Inflammatory macrophage (primary cell): ENCODE data around the gene NLGN4Y.

Source experiments
- DNase-seq, 2 donors: peaks; one replicate each; pipeline ENCODE4 v3.0.0-alpha.2; 2020 to 2022

Gene NLGN4Y

DNA sequence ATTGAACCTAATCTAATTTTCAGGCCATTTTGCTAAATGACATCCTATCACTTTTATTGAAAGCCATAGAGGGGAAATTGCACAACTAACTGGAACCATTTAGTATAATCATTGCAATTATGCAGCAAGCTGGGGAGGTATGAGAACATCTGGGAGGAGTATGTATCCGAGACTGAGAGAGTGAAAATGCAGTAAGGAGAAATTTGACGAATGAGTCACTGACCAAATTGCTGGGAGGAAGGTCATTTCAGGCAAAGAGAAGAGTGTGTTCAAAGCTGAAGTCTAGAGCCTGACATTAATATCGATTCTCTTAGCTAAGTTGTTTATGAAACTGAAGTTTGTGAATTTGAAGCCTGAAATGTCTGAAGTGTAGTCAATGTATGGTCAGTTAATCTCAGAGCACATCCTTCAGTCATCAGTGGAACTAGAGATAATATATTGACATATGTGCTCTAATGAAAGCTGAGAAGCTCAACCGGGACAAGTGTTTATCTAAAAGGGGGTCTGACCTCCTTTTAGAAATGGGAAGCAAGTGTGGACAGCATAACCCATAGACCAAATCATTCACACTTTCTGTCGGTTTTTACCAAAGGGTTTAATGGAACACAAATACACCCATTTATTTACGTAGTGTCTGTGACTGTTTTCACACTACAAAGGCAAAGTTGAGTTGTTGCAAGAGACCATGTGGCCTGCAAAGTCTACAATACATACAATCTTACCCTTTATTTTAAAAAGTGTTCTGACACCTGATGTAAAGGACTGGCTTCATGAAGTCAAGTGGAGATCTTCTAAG is 120.0 kb downstream of the NLGN4Y start:
- DNase-seq: no peak

DNA sequence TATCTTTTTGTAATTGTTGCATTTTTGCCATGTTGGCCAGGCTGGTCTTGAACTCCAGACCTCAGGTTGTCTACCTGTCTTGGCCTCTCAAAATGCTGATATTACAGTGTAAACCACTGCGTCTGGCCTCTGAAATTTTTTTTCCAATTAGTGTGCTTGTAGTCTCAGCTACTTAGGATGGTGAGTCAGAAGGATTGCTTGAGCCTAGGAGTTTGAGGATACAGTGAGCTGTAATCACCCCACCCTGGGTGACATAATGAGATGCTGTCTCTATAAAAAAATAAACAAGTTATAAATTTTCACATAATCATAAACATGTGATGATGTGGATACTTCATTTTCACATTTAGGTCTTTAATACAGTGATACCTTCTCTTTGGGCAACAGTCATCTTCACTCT is 154.9 kb downstream of the NLGN4Y start:
- DNase-seq: no peak

DNA sequence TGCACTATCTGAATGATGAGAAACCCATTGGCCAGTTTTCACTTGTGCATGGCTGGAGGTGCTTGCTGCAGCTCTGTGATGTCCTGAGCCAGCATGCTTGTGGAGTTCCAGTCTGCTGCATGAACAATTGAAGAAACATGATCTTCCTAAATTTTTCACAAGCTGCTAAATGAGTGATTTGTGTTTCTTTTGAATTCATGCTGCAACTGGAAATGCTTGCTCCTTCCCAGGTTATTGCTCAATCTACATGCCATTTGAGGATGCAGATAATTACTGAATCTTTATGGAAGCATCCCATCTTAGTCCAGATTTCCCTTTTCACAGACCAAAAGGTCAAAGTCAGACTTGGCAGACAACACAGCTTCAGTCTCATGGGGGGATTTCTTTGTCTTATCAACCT is 170.2 kb downstream of the NLGN4Y start:
- no peak for DNase-seq

DNA sequence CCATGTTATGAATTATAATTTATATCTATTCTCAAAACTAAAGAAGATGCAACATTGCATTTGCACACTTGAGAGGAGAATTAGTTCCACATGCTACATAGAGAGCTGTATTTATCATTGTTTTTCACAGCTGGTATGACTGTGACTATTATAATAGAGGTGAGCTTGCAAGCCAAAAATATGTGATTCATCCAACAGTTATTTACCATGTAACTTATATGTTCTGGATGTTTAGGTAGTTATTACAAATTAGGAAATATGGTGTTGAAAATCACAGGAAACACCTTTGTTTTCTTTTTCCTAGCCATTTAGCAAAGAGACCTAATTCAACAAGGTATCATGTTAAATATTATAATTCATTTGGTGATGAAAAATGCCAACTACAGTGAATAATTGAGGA is 183.8 kb downstream of the NLGN4Y start:
- no peak for DNase-seq

DNA sequence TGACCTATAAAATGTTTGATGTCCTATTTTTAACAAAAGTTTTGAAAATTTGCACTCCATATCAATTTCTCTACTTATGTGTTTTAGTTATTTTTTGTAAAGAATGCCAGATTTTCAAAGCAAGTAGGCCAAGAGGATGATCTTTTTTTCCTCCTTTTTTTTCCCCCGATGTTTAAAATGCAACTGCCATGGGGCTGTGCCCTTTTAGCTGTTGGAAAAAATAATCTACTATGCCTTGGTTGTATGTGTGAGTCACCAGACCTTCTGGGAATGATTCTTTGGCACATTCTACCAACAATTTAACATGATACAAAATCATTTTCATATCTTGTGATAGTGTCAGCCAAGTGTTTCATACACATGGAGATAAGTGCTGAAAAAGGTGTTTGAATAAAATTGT is 217.3 kb downstream of the NLGN4Y start:
- DNase-seq: no peak

DNA sequence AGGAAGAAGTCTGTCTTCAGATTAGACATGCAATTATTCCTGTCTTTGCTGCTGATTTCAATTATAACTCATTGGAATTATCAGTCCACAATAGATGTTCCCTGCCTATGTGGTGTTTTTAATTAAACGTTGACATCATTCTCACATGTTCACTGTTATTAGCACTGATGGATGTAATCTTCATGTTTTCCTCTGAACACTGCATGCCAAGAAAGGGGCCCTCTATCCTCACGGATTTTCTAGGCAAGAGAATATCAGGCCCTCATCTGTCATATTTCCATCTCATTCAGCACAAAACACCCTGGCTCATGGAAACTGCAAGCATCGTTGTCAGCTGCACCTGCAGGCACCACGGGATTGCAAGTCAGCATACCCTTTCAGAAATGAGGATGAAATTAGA is 224.0 kb downstream of the NLGN4Y start:
- DNase-seq: no peak

DNA sequence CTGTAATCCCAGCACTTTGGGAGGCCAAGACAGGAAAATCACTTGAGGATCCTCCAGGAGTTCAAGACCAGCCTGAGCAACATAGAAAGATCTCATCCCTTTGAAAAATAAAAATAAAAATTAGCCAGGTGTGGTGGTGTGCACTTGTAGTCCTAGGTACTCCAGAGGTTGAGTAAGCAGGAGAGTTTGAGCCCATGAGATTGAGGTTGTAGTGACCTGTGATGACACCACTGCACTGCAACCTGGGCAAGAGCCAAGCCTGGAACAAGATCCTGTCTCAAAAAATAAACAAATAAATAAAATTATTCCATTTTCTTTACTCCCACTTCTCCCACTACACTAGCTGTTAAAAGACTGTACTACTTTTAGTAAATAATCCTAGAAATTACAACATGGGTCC is 231.2 kb downstream of the NLGN4Y start:
- no peak for DNase-seq

DNA sequence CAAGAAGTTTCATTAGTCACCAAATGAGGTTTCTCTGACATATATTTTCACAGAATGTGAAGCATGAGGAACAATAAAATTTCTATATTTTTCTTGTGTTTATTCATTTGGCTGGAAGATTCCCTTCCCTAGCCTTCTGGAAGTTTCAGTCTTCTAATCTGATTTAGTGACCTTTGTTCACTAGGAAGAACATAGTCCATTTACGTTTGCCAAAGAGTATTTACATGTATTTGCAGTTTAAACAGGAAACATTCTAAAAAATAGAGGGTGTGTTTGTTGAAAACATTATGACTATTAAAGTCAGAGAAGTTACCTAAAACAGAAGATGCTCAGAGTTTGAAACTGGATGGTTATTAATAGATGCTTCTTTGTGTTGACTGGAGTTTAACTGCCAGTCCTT is 238.6 kb downstream of the NLGN4Y start:
- DNase-seq: no peak

DNA sequence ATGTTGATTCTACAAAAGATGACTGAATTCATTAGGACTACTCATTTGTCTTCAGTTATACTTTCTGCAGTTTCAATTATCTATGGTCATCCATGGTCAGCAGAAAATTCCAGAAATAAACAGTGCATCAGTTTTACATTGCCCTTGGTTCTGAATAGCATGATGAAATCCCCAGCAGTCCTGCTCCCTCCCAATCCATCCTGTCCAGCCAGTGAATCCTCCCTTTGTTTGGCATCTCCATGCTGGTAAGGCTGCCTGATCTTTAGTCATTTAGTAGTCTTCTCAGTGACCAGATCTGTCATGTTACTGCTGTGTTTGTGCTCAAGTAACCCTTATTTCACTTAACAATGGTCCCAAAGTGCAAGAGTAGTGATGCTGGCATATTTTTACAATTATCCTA is 239.3 kb downstream of the NLGN4Y start:
- DNase-seq: no peak

DNA sequence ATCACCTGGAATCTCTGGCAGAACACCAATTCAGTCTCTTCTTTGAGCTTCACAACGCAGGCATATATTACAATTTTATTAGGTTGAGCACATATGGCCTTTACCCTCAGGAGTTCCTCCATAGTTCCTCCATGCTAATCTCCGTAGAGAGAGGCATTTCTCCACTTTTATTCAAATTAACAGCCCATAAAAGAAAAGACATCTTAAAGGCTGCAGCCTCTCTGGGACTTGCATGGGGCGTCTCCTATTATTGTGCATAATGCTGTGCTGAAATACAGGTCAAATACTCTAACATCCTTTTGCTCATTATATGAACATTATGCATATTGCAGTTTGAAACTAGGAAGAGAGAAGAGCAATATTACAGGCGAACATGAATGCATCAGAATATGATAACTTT is 253.9 kb downstream of the NLGN4Y start:
- no peak for DNase-seq

DNA sequence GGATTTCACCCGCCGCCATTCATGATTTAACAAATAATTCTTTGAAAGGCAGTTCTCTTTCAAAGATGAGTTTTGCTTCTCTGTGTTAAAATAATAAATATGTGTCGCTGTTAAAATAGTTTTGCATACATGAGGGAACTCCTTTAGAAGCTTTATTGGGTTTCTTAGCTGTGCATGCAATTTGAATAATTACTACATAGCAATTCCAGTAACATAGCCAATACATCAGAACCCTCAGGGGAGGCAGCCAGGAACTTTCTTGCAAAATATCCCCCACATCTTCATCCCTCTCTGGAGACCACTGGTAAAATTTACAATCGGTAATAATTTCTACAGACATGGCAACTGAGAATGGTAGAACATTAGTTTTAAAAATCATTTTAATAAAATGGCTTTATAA is 268.8 kb downstream of the NLGN4Y start:
- no peak for DNase-seq

DNA sequence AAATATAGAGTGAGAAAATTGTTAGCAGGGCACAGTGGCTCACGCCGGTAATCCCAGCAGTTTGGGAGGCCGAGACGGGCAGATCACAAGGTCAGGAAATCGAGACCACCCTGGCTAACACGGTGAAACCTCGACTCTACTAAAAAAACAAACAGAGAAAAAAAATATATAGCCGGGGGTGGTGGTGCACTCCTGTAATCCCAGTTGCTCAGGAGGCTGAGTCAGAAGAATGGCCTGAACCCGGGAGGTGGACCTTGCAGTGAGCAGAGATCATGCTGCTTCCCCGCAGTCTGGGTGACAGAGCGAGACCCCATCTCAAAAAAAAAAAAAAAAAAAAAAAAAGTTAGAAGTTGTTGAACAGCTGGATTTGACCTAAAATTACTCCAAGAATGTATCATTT is 269.3 kb downstream of the NLGN4Y start:
- no peak for DNase-seq

DNA sequence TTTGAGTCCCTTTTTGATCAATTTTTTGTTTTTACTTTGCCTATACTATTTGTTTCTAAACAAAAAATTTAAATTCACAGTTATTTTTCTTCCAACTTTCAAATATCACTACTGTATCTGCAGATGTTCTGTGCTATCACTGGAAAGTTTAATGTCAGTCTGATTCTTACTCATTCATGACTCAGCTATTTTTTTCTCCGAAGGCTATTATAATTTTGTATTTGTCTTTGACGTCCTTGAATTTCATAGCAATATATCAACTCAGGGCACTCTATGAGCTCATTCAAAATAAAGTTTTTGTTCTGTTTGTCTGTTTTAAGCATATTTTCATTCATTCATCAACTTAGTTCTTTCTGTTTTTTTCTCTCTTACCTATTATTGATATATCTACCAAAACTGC is 273.7 kb downstream of the NLGN4Y start:
- DNase-seq: no peak

DNA sequence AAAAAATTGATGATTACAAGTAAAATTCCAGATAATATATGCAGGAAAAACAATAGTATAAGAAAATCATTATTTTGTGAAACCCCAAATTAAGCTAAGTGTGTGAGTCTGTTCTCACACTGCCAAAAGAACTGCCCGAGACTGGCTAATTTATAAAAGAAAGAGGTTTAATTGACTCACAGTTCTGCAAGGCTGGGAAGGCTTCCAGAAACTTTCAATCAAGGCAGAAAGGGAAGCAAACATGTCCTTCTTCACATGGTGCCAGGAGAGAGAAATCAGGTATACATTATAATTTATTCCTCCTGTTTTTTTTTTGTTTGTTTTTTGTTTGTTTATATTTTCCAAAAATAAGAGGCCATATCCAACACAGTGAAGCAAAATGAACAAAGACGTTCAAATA is 276.8 kb downstream of the NLGN4Y start:
- DNase-seq: no peak

DNA sequence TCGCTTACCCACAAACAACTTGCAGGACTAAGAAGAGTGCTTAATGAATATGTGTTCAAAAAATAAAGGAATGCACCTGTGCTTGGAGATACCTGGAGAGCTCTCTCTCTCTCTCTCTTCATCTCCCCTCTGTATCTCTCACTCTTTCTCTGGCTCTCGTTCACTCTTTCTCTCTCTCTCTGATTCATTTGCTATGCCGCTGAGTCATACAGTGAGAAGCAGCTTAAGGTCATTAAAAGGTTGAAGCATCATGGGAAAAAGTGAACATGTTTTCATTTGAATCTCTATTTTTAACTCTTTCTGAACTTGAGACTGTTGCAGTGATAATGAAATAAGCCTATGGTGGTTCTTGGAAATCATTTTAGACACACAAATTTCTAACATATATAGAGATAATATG is 277.8 kb downstream of the NLGN4Y start:
- no peak for DNase-seq

DNA sequence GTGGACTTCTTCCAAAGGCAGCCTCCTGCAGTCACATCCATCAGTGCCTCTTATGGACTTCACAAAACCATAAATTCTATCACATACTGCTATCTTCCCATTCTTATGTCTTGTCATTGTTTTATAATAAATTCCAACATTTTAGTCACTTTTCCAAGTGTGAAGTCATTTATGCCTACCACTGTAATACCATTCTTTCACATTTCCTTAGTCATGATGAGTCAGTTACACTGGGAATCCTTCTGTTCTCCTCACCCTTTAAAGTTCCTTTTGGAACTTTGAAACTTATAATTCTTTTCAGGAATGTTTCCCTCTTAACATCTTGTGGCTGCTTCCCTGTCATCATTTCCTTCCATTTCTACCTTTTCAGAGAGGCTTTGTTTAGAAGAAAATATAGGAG is 279.7 kb downstream of the NLGN4Y start:
- no peak for DNase-seq

DNA sequence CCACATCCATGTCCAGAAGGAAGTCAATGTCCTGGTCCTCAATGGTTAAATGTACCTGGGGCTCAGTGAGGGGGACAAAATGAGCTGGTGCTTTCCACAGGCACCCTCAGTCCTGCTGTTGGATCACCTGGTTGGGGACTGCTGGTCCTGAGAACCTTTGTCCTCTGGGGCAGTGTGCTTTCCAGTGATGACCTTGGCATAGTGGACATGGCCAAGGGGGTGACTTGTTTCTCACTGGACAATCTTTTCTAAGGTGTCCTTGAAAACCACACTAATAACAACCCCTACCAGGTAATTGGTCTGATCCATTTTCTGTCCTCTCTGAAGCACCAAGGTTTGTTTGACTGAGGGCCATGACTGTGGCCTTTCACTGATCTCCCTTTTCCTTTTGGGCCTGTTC is 294.1 kb downstream of the NLGN4Y start:
- no peak for DNase-seq

DNA sequence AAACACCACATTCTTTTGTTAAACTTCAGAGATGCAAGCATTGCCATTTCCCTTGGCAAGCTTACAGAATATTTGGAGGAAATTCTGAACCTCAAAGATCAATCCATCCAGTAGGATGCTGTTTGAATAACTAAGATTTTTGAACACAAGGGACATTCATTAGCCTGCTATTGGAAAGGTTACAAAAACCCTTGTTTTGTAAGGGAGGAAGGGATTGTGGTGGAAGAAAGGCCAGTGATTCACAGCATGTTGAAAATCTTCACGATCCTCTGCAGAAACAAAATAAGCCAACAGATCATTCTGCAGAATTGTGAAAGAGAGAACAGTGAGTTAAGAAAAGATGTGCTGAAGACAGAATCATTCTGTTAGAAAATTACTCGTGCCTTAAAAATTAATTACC is 297.9 kb downstream of the NLGN4Y start:
- DNase-seq: no peak

DNA sequence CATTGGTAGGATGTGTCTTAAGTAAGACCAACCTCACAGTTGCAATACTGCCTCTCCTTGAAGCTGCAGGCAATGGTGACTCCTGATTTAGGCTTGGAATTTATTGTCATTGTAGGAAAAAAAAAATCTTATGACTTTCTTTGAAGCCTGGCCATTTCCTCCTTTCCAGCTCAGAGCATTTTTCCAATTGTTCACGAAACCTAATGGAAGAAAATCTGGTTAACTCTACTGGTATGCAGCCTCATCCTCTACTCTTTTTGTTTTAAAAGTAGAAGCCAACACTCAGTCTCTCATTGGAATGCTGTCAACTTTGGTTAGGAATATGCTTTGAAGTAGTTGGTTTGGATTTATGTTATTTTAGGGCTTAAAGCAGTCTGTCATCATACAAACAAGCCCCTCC is 298.6 kb downstream of the NLGN4Y start:
- no peak for DNase-seq

DNA sequence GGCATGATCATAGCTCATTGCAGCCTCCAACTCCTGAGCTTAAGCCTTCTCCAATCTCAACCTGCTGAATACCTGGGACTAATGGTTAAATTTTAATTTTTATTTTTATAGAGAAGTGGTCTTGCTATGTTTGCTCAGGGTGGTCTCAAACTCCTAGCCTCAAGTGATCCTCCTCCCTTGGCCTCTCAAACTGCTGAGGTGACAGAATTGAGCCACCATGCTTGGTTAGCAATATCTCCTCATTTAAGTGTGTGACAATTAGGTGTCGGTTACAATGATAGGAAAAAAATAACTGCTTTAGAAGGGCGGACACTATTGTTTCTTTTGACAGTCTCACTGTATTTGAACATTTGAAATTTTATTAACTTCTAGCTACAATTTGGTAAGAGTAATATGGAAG is 300.3 kb downstream of the NLGN4Y start:
- no peak for DNase-seq

DNA sequence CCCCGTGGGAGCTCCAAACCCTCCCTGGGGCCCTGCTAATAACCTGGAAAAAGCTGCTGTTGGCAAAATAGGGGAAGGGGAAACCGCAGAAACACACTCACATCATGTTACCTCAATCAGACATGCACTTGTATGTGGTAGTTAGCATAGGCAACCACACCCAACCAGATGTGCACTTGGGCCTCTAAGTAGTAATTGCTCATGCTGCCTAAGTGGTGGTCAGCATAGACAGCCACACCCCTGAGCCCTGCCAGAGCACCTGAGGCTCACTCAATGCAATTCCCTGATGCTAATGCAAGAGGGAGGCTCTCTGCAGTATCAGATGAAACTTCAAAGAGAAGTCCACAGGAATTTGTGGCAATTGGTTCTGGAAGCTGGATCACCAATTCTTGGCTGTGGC is 301.4 kb downstream of the NLGN4Y start:
- no peak for DNase-seq

DNA sequence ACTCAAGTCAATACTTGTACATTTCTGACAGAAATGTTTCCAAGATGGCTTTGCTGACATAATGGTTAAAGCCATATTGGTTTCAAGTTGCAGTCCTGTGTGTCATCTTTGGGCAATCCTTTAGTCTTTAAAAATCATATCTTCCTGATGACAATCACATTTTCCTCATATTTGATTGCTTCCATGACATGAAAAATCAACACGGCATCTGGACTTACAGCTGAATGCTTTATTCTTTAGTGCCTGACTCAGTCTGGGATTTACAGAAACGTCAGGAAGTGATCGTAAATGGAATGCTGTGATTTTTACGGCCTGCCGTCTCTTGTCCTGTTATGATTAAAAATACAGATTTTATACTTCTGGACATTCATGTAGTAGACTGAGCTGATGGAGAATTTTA is 304.2 kb downstream of the NLGN4Y start:
- DNase-seq: no peak

DNA sequence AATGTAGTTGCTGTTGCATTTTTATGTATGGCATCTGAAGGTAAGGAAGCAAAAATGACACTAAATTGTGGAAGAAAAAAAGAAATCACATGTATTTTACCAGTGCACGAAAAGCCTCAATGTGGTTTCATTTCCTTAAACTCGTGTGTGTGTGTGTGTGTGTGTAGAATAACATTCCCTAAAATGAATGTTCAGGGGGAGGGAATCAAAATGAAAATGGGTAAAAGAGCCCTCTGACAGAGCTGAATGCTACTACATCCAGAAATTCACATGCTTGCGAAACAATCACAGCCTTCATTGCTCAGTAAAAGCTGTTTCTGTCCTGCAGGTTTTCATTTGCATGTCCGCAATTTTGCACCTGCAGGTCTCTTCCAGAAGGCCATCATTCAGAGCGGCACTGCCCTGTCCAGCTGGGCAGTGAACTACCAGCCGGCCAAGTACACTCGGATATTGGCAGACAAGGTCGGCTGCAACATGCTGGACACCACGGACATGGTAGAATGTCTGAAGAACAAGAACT is 305.1 kb downstream of the NLGN4Y start:
- no peak for DNase-seq

DNA sequence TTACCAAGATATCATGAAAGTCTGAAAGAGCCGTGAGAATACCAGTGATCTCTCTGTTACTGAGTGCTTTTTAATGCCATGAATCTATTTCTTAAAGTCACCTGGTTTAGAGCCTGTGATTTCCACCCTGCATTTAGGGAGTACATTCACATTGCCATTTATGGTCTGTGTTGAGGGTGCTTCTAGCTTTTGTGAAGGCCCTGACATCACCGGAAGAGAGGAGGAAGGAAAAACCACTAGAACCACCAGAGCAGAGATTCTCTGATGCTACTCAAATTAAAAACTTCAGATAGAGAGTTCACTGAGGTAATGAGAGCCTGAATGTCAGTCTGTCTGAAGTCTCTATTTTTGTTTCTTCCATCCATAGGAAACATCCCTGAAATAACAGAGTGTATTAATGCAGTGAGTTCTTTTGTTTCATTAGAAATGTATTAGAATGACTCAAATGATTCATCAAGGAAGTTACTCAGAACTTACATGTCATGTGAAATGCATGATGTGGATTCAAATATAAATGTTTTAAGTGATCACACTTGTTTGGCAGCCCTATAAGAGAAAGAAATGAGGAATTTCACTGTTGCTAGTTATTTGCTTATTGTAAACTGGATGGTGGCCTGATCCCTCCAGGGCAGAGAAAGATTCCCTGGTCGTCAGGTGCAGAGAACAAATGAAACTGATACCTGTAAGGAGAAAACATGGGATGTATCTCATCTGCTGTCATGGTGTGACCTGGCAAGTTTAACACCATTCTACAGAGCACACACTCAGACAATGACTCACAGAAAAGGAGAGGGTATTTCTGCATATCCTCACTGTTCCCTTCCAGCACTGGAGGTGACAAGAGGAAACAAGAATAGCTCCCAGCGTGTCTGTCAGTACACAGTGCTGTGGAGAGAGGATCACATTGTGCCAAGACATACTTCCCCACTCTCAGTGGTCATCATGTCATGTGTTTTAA is 310.1 kb downstream of the NLGN4Y start:
- no peak for DNase-seq
